Brain microvascular endothelial cell (primary cell): ENCODE results near the gene ZNF526.

Experiments used
- DNase-seq: peaks from one replicate; pipeline ENCODE4 v3.0.0-alpha.2; 2020
- H3K27ac ChIP-seq: fragments of 250-450 bp; sonication (Bioruptor Pico); 2 replicates; pipeline ENCODE4 v1.5.1; 2020; ENCODE audit warnings: mild to moderate bottlenecking, moderate library complexity
- H3K27me3 ChIP-seq: fragments of 250-450 bp; sonication (Bioruptor Pico); replicated peaks from 2 replicates; pipeline ENCODE4 v1.5.1; 2020; ENCODE audit warnings: mild to moderate bottlenecking
- H3K36me3 ChIP-seq: fragments of 250-450 bp; sonication (Bioruptor Pico); replicated peaks from 2 replicates; pipeline ENCODE4 v1.5.1; 2020; ENCODE audit warnings: mild to moderate bottlenecking
- H3K4me3 ChIP-seq: 2 replicates; pipeline ENCODE4 v1.5.1; 2011; ENCODE audit warnings: low read depth, mild to moderate bottlenecking, control low read depth, low read length, moderate library complexity
- CTCF ChIP-seq: IDR thresholded peaks from 2 replicates; pipeline ENCODE4 v1.5.1; 2011; ENCODE audit warnings: low read depth, mild to moderate bottlenecking, moderate library complexity, low read length, control low read depth, inconsistent platforms; ENCODE audit errors: missing control alignments
- in situ Hi-C: cut with HindIII; loops from 2 replicates; pipeline ENCODE4 v1.10.0; 2017; ENCODE audit warnings: low sequenced_read_pairs, low pct_ligation_motif_present

Gene ZNF526

DNA sequence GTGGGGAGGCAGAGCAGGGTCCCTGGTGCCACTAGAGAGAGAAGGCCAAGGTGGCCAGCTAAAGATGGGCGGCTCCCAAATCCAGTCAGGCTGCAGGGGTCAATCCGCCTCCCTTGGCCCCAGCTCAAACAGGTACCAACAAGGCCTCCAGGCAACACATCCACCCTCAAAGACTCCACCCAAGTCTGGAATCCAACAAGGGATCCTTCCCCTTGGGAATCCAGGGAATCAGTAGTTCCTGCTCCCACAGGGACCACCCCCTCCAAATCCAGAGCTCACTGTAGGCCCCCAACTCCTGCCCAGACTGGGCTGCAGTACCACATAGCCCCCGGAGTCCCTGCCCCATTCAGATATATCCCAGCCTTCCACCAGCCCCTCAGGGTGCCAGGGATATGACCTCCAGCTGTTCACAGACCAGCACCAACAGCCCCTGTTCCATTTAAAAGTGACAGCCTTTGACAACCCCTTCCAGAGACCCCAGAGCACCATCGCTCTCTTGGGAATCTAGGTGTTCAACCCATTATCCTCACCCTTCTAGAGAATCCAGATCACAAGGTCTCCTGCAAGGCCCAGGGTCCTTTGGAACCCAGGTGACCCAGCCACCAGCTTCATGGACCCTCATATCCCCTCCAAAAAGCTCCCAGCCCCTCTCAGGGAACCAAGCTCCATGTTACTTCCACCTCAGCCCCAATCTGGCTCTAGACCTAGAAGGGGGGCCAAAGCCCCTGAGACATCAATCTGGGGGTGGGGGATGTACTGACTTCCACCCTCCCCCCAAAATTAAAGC, 31.7 kb downstream of the ZNF526 start:
- Histone ChIP-seq H3K4me3 (peak overlapping the region; percentile 93), H3K27ac (peak overlapping the region; percentile 51)

GRCh38 chr19:42252365-42253244, 32.5 kb downstream of the ZNF526 start:
- H3K36me3 ChIP-seq = peaks cover 22% of the 10 kb centered on the region
- TF ChIP-seq CTCF = no peak
- H3K27ac ChIP-seq = peak overlapping the region; percentile 57
- no peak for DNase-seq
- no peaks in the 10 kb centered on the region for H3K27me3 ChIP-seq
- peak overlapping the region; percentile 93 for H3K4me3 ChIP-seq
- in situ Hi-C loops = no loop called here

More for the DNA sequence above, 31.7 kb downstream of the ZNF526 start:
- no peak for TF ChIP-seq CTCF
- Histone ChIP-seq H3K36me3 (peaks cover 22% of the 10 kb centered on the region), H3K27me3 (no peaks in the 10 kb centered on the region)
- in situ Hi-C loops = no loop called here
- DNase-seq = no peak

DNA sequence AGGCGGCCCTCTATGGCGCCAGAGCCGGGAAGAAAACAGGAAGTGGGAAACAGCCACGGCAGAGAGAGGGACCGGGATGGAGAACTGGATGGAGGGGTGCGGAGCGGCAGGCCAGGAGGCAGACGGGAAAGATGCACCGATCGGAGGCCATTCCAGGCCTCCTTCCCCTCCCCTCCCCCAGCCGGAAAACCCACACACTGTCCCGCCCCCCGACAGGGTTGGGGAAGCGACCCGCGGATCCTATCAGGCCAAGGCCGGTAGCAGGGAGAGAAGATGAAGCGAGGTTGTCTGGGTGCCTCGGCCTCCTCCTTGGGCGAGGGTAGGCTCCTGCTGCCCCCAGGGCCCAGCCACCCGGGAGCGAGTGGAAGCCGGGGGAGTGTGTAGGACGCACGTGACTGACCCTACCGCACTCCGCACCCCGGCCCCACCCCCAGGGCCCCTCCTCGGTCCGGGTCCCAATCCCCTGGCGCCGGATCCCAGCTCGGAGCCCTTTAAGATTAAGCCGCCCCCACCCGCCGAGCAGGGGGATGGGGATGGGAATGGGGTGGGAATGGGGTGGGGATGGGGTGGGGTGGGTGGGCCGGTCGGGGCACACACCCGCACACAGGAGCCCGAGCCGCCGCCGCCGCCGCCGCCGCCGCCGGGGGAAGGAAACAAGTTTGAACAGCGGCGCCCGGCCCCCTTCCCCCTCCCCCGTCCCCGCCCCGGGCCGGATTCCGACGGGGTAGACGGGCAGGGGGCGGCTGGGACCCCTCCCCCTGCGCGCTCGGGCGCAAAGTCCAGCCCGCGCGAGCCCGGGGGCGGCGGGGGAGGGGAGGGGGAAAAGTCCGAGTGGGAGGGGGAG, 33.4 kb downstream of the ZNF526 start:
- no peak for TF ChIP-seq CTCF
- DNase-seq = no peak
- H3K4me3 ChIP-seq = peak overlapping the region; percentile 93
- peak overlapping the region; percentile 57 for H3K27ac ChIP-seq
- in situ Hi-C loops = no loop called here
- no peaks in the 10 kb centered on the region for H3K27me3 ChIP-seq
- H3K36me3 ChIP-seq = peaks cover 20% of the 10 kb centered on the region

GRCh38 chr19:42254089-42254849, 34.2 kb downstream of the ZNF526 start:
- Histone ChIP-seq H3K27ac (peak overlapping the region; percentile 78), H3K27me3 (no peaks in the 10 kb centered on the region), H3K36me3 (peaks cover 12% of the 10 kb centered on the region), H3K4me3 (peak overlapping the region; percentile 93)
- in situ Hi-C loops = no loop called here
- TF ChIP-seq CTCF = no peak
- no peak for DNase-seq
